Caco-2 (cell line): ENCODE data around the gene NGEF. TPM values are rescaled to one million over a fixed set of nuclear protein-coding genes. Genes with fewer than 3 reads are reported as not detected.
A peak's percentile ranks its signal among the peaks of the same experiment; 100 is the strongest.

ENCODE experiments used
- BruUV-seq: library from RNA; stranded (reverse); fragments of 400-500 nt; replicated peaks from 2 replicates; lab custom pipeline; 2021; lab: Mats Ljungman, UMichigan
- CTCF ChIA-PET: fragments of 300-600 bp; sonication (Branson Sonifier 250); formaldehyde crosslinking; loops from one replicate; lab custom pipeline; 2022; ENCODE audit warnings: antibody characterized with exemption; lab: Charles Lee
- POLR2A ChIA-PET: fragments of 300-600 bp; sonication (Branson Sonifier 250); formaldehyde crosslinking; loops from one replicate; lab custom pipeline; 2022; ENCODE audit warnings: antibody characterized with exemption; lab: Charles Lee
- DNase-seq, 2 experiments: peaks; one replicate each; pipeline versions ENCODE4 v3.0.0 to v3.0.0-alpha.2; 2020 to 2022
- H3K27me3 ChIP-seq: replicated peaks from 2 replicates; pipeline ENCODE4 v1.6.0; 2011; ENCODE audit warnings: low read length; ENCODE audit not compliant: control insufficient read depth, insufficient read depth
- H3K36me3 ChIP-seq: 2 replicates; pipeline ENCODE4 v1.5.1; 2011; ENCODE audit warnings: low read length; ENCODE audit not compliant: control insufficient read depth, insufficient read depth
- H3K4me1 ChIP-seq: fragments of 250-450 bp; sonication (Bioruptor Pico); 2 replicates; pipeline ENCODE4 v1.5.1; 2020; ENCODE audit warnings: mild to moderate bottlenecking
- H3K4me3 ChIP-seq: 2 replicates; pipeline ENCODE4 v1.5.1; 2011; ENCODE audit warnings: low read depth, mild to moderate bottlenecking, control low read depth, low read length
- H3K9me3 ChIP-seq: fragments of 250-450 bp; sonication (Bioruptor Pico); 2 replicates; pipeline ENCODE4 v1.5.1; 2020; ENCODE audit warnings: mild to moderate bottlenecking, moderate library complexity
- H3K27ac Mint-ChIP-seq: one replicate; pipeline ENCODE4 v1.8.0; 2022; ENCODE audit warnings: mixed read lengths; ENCODE audit not compliant: unreplicated experiment
- H3K27me3 Mint-ChIP-seq: one replicate; pipeline ENCODE4 v1.8.0; 2022; ENCODE audit warnings: mixed read lengths; ENCODE audit not compliant: insufficient read depth, unreplicated experiment
- H3K36me3 Mint-ChIP-seq: one replicate; pipeline ENCODE4 v1.8.0; 2022; ENCODE audit warnings: mild to moderate bottlenecking, mixed read lengths; ENCODE audit not compliant: insufficient read depth, unreplicated experiment
- H3K4me1 Mint-ChIP-seq: one replicate; pipeline ENCODE4 v1.8.0; 2022; ENCODE audit warnings: low read depth, mixed read lengths; ENCODE audit not compliant: unreplicated experiment
- H3K4me3 Mint-ChIP-seq: one replicate; pipeline ENCODE4 v1.8.0; 2022; ENCODE audit warnings: mild to moderate bottlenecking, moderate library complexity, mixed read lengths; ENCODE audit not compliant: unreplicated experiment
- H3K9me3 Mint-ChIP-seq: one replicate; pipeline ENCODE4 v1.8.0; 2022; ENCODE audit warnings: mixed read lengths; ENCODE audit not compliant: unreplicated experiment
- intact Hi-C: fragments of 100-400 bp; cut with micrococcal nuclease; formaldehyde crosslinking; loops from one replicate; pipeline ENCODE4 v1.10.0; 2022; ENCODE audit not compliant: unreplicated experiment
- total RNA-seq: library from RNA; stranded (reverse); gene quantifications from 2 replicates; pipeline ENCODE4 v1.2.3, GENCODE V29; 2022
- TF ChIP-seq, protein P1 (sequence below), 2 experiments: fragments of 200-600 bp in 1 of 2; IDR thresholded peaks; 1 replicate in 1 of 2; 2 replicates in 1 of 2; pipeline versions ENCODE4 v1.5.1 to v1.8.0; 2011 to 2022; ENCODE audit warnings: antibody characterized with exemption in 1 of 2, control low read depth in 1 of 2, inconsistent platforms in 1 of 2, low read depth in 1 of 2, low read length in 1 of 2, mild to moderate bottlenecking in 1 of 2, moderate library complexity in 1 of 2; ENCODE audit not compliant: insufficient read depth in 1 of 2, severe bottlenecking in 1 of 2, unreplicated experiment in 1 of 2

NGEF gene
- total RNA-seq, 1 experiment from 2014 or later, result 0.77 TPM

- POLR2A ChIA-PET, result no interaction called here
Observed at GRCh38 chr2:232928551-232929302, 84.3 kb downstream of the NGEF start.

GRCh38 chr2:232927793-232928550 lies 85.1 kb downstream of the NGEF start:
- Histone ChIP-seq H3K4me3 (peak overlapping the region; percentile 25), H3K36me3 (no peaks in the 10 kb centered on the region), H3K9me3 (no peaks in the 10 kb centered on the region), H3K4me1 (no peaks in the 10 kb centered on the region), H3K27me3 (no peaks in the 10 kb centered on the region)
- Mint-ChIP-seq H3K27me3 (peaks cover 6% of the 10 kb centered on the region), H3K4me3 (no peak overlapping the region), H3K27ac (no peak overlapping the region), H3K36me3 (no peaks in the 10 kb centered on the region), H3K4me1 (no peaks in the 10 kb centered on the region), H3K9me3 (no peaks in the 10 kb centered on the region)
- peak in 1 of 2 experiments; percentile 34 for DNase-seq
- no TSS peak for BruUV-seq
- POLR2A ChIA-PET, result no interaction called here
- TF ChIP-seq, protein P1, sequence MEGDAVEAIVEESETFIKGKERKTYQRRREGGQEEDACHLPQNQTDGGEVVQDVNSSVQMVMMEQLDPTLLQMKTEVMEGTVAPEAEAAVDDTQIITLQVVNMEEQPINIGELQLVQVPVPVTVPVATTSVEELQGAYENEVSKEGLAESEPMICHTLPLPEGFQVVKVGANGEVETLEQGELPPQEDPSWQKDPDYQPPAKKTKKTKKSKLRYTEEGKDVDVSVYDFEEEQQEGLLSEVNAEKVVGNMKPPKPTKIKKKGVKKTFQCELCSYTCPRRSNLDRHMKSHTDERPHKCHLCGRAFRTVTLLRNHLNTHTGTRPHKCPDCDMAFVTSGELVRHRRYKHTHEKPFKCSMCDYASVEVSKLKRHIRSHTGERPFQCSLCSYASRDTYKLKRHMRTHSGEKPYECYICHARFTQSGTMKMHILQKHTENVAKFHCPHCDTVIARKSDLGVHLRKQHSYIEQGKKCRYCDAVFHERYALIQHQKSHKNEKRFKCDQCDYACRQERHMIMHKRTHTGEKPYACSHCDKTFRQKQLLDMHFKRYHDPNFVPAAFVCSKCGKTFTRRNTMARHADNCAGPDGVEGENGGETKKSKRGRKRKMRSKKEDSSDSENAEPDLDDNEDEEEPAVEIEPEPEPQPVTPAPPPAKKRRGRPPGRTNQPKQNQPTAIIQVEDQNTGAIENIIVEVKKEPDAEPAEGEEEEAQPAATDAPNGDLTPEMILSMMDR (IDR thresholded peaks at IDR 0.05; ENCODE audit: insufficient read depth in 1 of 2, low read depth in 1 of 2, low read length in 1 of 2, severe bottlenecking in 1 of 2, unreplicated experiment in 1 of 2), result no peak
- intact Hi-C loops, result no loop called here
- CTCF ChIA-PET, result no interaction called here

More at GRCh38 chr2:232928551-232929302, 84.3 kb downstream of the NGEF start:
- Mint-ChIP-seq H3K27ac (no peak overlapping the region), H3K4me3 (peak overlapping the region; percentile 46), H3K9me3 (no peaks in the 10 kb centered on the region), H3K36me3 (no peaks in the 10 kb centered on the region), H3K27me3 (peaks cover 6% of the 10 kb centered on the region), H3K4me1 (no peaks in the 10 kb centered on the region)
- DNase-seq, result no peak
- CTCF ChIA-PET, result no interaction called here
- no TSS peak for BruUV-seq
- Histone ChIP-seq H3K9me3 (no peaks in the 10 kb centered on the region), H3K4me1 (no peaks in the 10 kb centered on the region), H3K27me3 (no peaks in the 10 kb centered on the region), H3K36me3 (no peaks in the 10 kb centered on the region), H3K4me3 (no peak overlapping the region; the same call in 1 of the 2 replicates)
- TF ChIP-seq, protein P1 (IDR thresholded peaks at IDR 0.05; ENCODE audit: insufficient read depth in 1 of 2, low read depth in 1 of 2, low read length in 1 of 2, severe bottlenecking in 1 of 2, unreplicated experiment in 1 of 2), result no peak
- intact Hi-C loops, result no loop called here

DNA sequence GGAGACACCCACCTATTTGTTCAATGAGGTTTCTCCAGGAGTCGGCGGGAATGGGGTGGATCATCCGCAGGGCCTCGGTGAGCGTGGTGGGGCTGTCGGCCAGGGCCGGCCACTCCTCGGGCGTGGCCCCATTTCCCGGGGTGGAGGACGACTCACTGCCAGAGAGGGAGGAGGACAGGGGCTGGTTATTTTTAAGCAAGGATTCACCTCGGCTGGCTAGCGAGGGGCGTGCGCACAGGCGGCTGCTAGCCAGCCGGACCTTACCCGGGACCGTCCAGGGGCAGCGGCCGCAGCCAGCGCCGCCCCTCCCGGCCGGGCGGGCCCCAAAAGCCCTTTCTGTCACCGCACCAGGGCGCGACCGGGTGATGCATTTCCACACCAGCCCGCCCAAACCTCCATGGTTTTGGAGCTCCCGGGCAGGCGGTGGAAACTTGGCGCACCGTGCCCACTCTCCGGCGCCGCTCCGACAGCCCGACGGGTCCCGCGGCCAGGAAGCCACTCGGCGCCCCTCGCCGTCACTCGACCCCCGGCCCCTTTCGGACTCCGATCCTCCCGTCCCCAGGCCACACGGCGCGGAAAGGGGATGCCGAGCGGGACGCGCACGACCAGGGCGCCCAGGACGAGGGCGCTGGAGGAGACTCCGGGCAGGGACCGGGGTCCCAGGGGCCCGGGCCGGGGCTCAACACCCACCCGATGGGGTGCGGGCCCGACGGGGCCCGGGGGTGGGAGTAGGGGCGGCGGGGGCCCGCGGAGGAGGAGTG lies 85.8 kb downstream of the NGEF start:
- H3K27me3 ChIP-seq, result no peaks in the 10 kb centered on the region
- Mint-ChIP-seq H3K27me3 (peaks cover 6% of the 10 kb centered on the region), H3K4me3 (peak overlapping the region; percentile 51), H3K9me3 (no peaks in the 10 kb centered on the region), H3K27ac (no peak overlapping the region), H3K36me3 (no peaks in the 10 kb centered on the region), H3K4me1 (no peaks in the 10 kb centered on the region)
- DNase-seq, result no peak
- H3K4me3 ChIP-seq, result peak overlapping the region; percentile 25
- no peaks in the 10 kb centered on the region for H3K4me1 ChIP-seq
- H3K9me3 ChIP-seq, result no peaks in the 10 kb centered on the region
- intact Hi-C loops, result no loop called here
- TF ChIP-seq, protein P1 (IDR thresholded peaks at IDR 0.05; ENCODE audit: insufficient read depth in 1 of 2, low read depth in 1 of 2, low read length in 1 of 2, severe bottlenecking in 1 of 2, unreplicated experiment in 1 of 2), result no peak
- no TSS peak for BruUV-seq
- H3K36me3 ChIP-seq, result no peaks in the 10 kb centered on the region
- ChIA-PET CTCF (no interaction called here), POLR2A (no interaction called here)
